ENCODE data around the gene ICAM1. TPM values are rescaled to one million over a fixed set of nuclear protein-coding genes. Genes with fewer than 3 reads are reported as not detected.

Gene ICAM1
- total and polyA plus RNA-seq, 2 of the 13 experiments (the other 11 are each of a cell fraction or from before 2014, with no cell fraction given), result 37.9 to 98.4 TPM

DNA sequence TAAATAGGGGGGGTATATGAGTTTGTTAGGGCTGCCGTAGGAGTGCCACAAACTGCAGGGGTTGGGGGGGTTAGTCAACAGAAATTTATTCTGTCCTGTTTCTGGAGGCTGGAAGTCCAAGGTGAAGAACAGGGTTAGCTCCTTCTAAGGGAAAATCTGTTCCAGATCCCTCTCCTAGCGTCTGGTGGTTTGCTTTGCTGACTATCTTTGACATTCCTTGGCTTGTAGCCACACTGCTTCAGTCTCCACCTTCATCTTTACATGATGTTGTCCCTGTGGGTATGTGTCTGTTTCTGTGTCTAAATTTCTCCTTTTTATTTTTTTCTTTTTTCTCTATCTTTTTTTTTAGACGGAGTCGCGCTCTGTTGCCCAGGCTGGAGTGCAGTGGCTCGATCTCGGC, 8.1 kb upstream of the ICAM1 start:
- Histone ChIP-seq H3K9me3 (ENCODE audit: low read length) (no peaks in the 10 kb centered on the region), H3K36me3 (replicated peaks in 1 of 2; ENCODE audit: control insufficient read depth in 1 of 2, insufficient read depth in 2 of 2, low read length in 2 of 2) (peaks cover 5 to 10% of the 10 kb centered on the region in 2 experiments; a peak in 4 of 5 replicates), H3K4me1 (ENCODE audit: insufficient read depth, low read length) (peaks cover 45% of the 10 kb centered on the region), H3K4me3 (replicated peaks in 1 of 3; ENCODE audit: insufficient read depth in 1 of 3, low read depth in 2 of 3, low read length in 3 of 3) (no peak overlapping the region), H3K9ac (ENCODE audit: insufficient read depth, low read depth, low read length) (no peak overlapping the region), H4K20me1 (ENCODE audit: insufficient read depth, low read length) (no peaks in the 10 kb centered on the region), H3K4me2 (ENCODE audit: low read depth, low read length) (no peak overlapping the region), H3K79me2 (ENCODE audit: insufficient read depth, low read length) (no peaks in the 10 kb centered on the region), H3K27ac (ENCODE audit: extremely low read length, insufficient read depth, low read length) (no peak overlapping the region), H2AFZ (ENCODE audit: low read length) (no peak overlapping the region), H3K27me3 (ENCODE audit: control insufficient read depth in 1 of 2, insufficient read depth in 2 of 2, low read length in 2 of 2) (no peaks in the 10 kb centered on the region)
- ATAC-seq (no peak), DNase-seq (ENCODE audit: low spot score) (no peak), FAIRE-seq (no peak)
- in situ Hi-C loops (cut with HindIII; ENCODE audit: extremely low pct_ligation_motif_present, low pct_unique_long_range_greater_than_20kb), result no loop called here
- CTCF ChIA-PET (ENCODE audit: low intra/inter-chr PET ratio, low total read pairs), result no interaction called here
- 68% methylated on average over 7 of the region's 7 CpGs for WGBS (ENCODE audit: low lambda C conversion rate)
- intact Hi-C loops (cut with micrococcal nuclease; ENCODE audit: unreplicated experiment), result no loop called here
- TF ChIP-seq HDAC6 (IDR thresholded peaks at IDR 0.05; ENCODE audit: low read depth, low read length) (no peak), REPIN1 (CRISPR knock-in tag; IDR thresholded peaks at IDR 0.05; ENCODE audit: borderline replicate concordance, low read depth) (no peak), SALL2 (CRISPR knock-in tag; IDR thresholded peaks at IDR 0.05) (no peak)
- POLR2A ChIA-PET, result interaction anchor here (0.7 to 1.2 kb wide), 2 partner anchors 8 to 24 kb away, joined by 3 to 4 read pairs; partner anchors contain the start of genes ICAM1 and ICAM4
- BruUV-seq (replicated peaks), result no TSS peak

DNA sequence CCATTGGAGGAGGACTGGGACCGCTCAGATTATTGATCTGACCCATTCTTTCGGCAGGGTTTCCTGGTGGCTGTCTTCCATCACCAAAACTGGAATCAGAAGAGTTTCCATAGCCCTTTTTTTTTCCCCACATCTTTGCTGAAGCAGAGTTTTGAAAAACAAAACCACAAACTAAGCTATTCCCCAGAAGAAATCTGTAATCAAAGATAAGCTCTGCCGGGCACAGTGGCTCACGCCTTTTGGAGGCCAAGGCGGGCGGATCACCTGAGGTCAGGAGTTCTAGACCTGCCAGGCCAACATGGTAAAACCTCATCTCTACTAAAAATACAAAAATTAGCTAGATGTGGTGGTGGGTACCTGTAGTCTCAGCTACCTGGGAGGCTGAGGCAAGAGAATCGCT, 4.2 kb upstream of the ICAM1 start:
- no peak for ATAC-seq
- intact Hi-C loops (cut with micrococcal nuclease; ENCODE audit: unreplicated experiment) (no loop called here), in situ Hi-C loops (cut with HindIII; ENCODE audit: extremely low pct_ligation_motif_present, low pct_unique_long_range_greater_than_20kb) (no loop called here)
- POLR2A ChIA-PET, result no interaction called here
- H3K36me3 ChIP-seq (replicated peaks in 1 of 2; ENCODE audit: control insufficient read depth in 1 of 2, insufficient read depth in 2 of 2, low read length in 2 of 2), result no peaks in the 10 kb centered on the region
- no peaks in the 10 kb centered on the region for H4K20me1 ChIP-seq (ENCODE audit: insufficient read depth, low read length)
- no peak overlapping the region for H3K9ac ChIP-seq (ENCODE audit: insufficient read depth, low read depth, low read length)
- H3K4me1 ChIP-seq (ENCODE audit: insufficient read depth, low read length), result peaks cover 48% of the 10 kb centered on the region
- no peak overlapping the region for H2AFZ ChIP-seq (ENCODE audit: low read length)
- WGBS (ENCODE audit: low lambda C conversion rate), result 59% methylated on average over 7 of the region's 7 CpGs
- CTCF ChIA-PET (ENCODE audit: low intra/inter-chr PET ratio, low total read pairs), result no interaction called here
- H3K27ac ChIP-seq (ENCODE audit: extremely low read length, insufficient read depth, low read length), result no peak overlapping the region
- no peak overlapping the region for H3K4me2 ChIP-seq (ENCODE audit: low read depth, low read length)
- DNase-seq (ENCODE audit: low spot score), result no peak
- no peaks in the 10 kb centered on the region for H3K27me3 ChIP-seq (ENCODE audit: control insufficient read depth in 1 of 2, insufficient read depth in 2 of 2, low read length in 2 of 2)
- no peaks in the 10 kb centered on the region for H3K9me3 ChIP-seq (ENCODE audit: low read length)
- no peak for FAIRE-seq
- peaks cover 13% of the 10 kb centered on the region for H3K79me2 ChIP-seq (ENCODE audit: insufficient read depth, low read length)
- no TSS peak for BruUV-seq (replicated peaks)
- no peak overlapping the region for H3K4me3 ChIP-seq (replicated peaks in 1 of 3; ENCODE audit: insufficient read depth in 1 of 3, low read depth in 2 of 3, low read length in 3 of 3)
- no peak for TF ChIP-seq CC2D1A (CRISPR knock-in tag; IDR thresholded peaks at IDR 0.05)
- TF ChIP-seq ZNF749 (CRISPR knock-in tag; IDR thresholded peaks at IDR 0.05; ENCODE audit: borderline replicate concordance), result no peak
- no peak for TF ChIP-seq HOXA9 (CRISPR knock-in tag; IDR thresholded peaks at IDR 0.05; ENCODE audit: borderline replicate concordance)
- TF ChIP-seq HNRNPLL (IDR thresholded peaks at IDR 0.05; ENCODE audit: low read depth, low read length, poor library complexity, severe bottlenecking), result no peak
- no peak for TF ChIP-seq TOE1 (CRISPR knock-in tag; IDR thresholded peaks at IDR 0.05)
- TF ChIP-seq SIX4 (CRISPR knock-in tag; IDR thresholded peaks at IDR 0.05), result no peak
- TF ChIP-seq ZNF781 (CRISPR knock-in tag; IDR thresholded peaks at IDR 0.05; ENCODE audit: borderline replicate concordance, not compliant biosample characterization), result no peak
- TF ChIP-seq, protein P1, sequence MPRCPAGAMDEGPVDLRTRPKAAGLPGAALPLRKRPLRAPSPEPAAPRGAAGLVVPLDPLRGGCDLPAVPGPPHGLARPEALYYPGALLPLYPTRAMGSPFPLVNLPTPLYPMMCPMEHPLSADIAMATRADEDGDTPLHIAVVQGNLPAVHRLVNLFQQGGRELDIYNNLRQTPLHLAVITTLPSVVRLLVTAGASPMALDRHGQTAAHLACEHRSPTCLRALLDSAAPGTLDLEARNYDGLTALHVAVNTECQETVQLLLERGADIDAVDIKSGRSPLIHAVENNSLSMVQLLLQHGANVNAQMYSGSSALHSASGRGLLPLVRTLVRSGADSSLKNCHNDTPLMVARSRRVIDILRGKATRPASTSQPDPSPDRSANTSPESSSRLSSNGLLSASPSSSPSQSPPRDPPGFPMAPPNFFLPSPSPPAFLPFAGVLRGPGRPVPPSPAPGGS (CRISPR knock-in tag; IDR thresholded peaks at IDR 0.05), result no peak
- TF ChIP-seq, protein P2, sequence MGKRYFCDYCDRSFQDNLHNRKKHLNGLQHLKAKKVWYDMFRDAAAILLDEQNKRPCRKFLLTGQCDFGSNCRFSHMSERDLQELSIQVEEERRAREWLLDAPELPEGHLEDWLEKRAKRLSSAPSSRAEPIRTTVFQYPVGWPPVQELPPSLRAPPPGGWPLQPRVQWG (CRISPR knock-in tag; IDR thresholded peaks at IDR 0.05; ENCODE audit: borderline replicate concordance, low read depth), result no peak
- TF ChIP-seq BCL6 (CRISPR knock-in tag; IDR thresholded peaks at IDR 0.05), result no peak
- TF ChIP-seq ZNF816 (CRISPR knock-in tag; IDR thresholded peaks at IDR 0.05; ENCODE audit: borderline replicate concordance), result no peak
- TF ChIP-seq, protein P3, sequence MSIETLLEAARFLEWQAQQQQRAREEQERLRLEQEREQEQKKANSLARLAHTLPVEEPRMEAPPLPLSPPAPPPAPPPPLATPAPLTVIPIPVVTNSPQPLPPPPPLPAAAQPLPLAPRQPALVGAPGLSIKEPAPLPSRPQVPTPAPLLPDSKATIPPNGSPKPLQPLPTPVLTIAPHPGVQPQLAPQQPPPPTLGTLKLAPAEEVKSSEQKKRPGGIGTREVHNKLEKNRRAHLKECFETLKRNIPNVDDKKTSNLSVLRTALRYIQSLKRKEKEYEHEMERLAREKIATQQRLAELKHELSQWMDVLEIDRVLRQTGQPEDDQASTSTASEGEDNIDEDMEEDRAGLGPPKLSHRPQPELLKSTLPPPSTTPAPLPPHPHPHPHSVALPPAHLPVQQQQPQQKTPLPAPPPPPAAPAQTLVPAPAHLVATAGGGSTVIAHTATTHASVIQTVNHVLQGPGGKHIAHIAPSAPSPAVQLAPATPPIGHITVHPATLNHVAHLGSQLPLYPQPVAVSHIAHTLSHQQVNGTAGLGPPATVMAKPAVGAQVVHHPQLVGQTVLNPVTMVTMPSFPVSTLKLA (IDR thresholded peaks at IDR 0.05), result no peak
- no peak for TF ChIP-seq ZFX (CRISPR knock-in tag; IDR thresholded peaks at IDR 0.05; ENCODE audit: low read depth)
- no peak for TF ChIP-seq HNRNPL (IDR thresholded peaks at IDR 0.05; ENCODE audit: low read depth, low read length)

Measured in HepG2 (cell line).